Skeletal muscle satellite cell (primary cell): ENCODE data around the gene EMX2. TPM values are rescaled to one million over a fixed set of nuclear protein-coding genes. Genes with fewer than 3 reads are reported as not detected.

Experiments used
- H3K27me3 ChIP-seq: 2 replicates; pipeline ENCODE4 v1.7.0; 2013; ENCODE audit warnings: low read length; ENCODE audit not compliant: control insufficient read depth, insufficient read depth
- H3K36me3 ChIP-seq: 2 replicates; pipeline ENCODE4 v1.7.0; 2013; ENCODE audit warnings: mild to moderate bottlenecking, control low read depth, low read length; ENCODE audit not compliant: insufficient read depth
- H3K4me1 ChIP-seq: 2 replicates; pipeline ENCODE4 v1.7.0; 2013; ENCODE audit warnings: low read length; ENCODE audit not compliant: control insufficient read depth, insufficient read depth
- H3K4me2 ChIP-seq: 2 replicates; pipeline ENCODE4 v1.7.0; 2013; ENCODE audit warnings: mild to moderate bottlenecking, low read length
- H3K4me3 ChIP-seq: 2 replicates; pipeline ENCODE4 v1.7.0; 2013; ENCODE audit warnings: low read length
- H3K9ac ChIP-seq: 2 replicates; pipeline ENCODE4 v1.7.0; 2013; ENCODE audit warnings: mild to moderate bottlenecking, low read depth, low read length, moderate library complexity
- H3K9me3 ChIP-seq: replicated peaks from 2 replicates; pipeline ENCODE4 v1.7.0; 2013; ENCODE audit warnings: mild to moderate bottlenecking, control low read depth, low read length
- total RNA-seq: library from RNA; depleted of rRNA; stranded (reverse); fragments of >200 nt; gene quantifications from 2 replicates; pipeline ENCODE4 v1.2.3, GENCODE V29; 2012; rRNA removed

EMX2 gene
- total RNA-seq, result 0.76 and 0.87 TPM in 2 replicates

- Histone ChIP-seq H3K4me3 (peak within 1 kb of the TSS; percentile 62), H3K36me3 (no peaks in the 10 kb centered on the region), H3K9me3 (no peaks in the 10 kb centered on the region), H3K9ac (no peak within 1 kb of the TSS), H3K4me1 (peaks cover 29% of the 10 kb centered on the region), H3K4me2 (peak within 1 kb of the TSS; percentile 76), H3K27me3 (peaks cover 95% of the 10 kb centered on the region)
Observed at GRCh38 chr10:117542706-117543224, at the start of gene EMX2. Gene EMX2 (plus strand): TSS chr10:117542746. CDS start chr10:117543268, 522 bp downstream.

DNA sequence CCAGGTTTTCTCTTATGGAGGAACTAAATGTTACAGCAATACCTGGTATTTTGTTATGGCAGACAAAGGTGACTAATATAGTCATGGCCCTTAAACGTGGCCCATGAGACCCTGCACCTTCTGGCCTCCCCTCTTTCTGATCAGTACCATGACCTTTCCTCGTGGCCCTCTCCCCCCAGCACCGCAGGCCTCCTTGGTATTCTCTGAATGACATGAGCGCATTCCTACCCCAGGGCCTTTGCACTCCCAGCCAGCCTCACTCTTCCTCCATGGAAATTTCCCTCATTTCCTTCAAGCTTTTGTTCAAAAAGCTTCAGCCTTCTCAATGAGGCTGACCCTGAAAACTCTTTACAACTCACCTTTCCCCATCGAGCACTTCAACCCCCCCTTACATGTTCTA, 46.5 kb upstream of the EMX2 start:
- H3K4me1 ChIP-seq, result no peaks in the 10 kb centered on the region
- H3K36me3 ChIP-seq, result no peaks in the 10 kb centered on the region
- no peak overlapping the region for H3K9ac ChIP-seq
- H3K27me3 ChIP-seq, result peaks cover 32% of the 10 kb centered on the region
- H3K4me2 ChIP-seq, result no peak overlapping the region
- H3K4me3 ChIP-seq, result no peak overlapping the region
- no peaks in the 10 kb centered on the region for H3K9me3 ChIP-seq

GRCh38 chr10:117496616-117497028, 45.9 kb upstream of the EMX2 start:
- H3K9ac ChIP-seq, result no peak overlapping the region
- H3K4me1 ChIP-seq, result no peaks in the 10 kb centered on the region
- no peaks in the 10 kb centered on the region for H3K36me3 ChIP-seq
- peak overlapping the region; percentile 26 for H3K4me2 ChIP-seq
- H3K27me3 ChIP-seq, result peaks cover 26% of the 10 kb centered on the region
- no peaks in the 10 kb centered on the region for H3K9me3 ChIP-seq
- no peak overlapping the region for H3K4me3 ChIP-seq

- Histone ChIP-seq H3K4me1 (no peaks in the 10 kb centered on the region), H3K4me3 (no peak overlapping the region), H3K9me3 (no peaks in the 10 kb centered on the region), H3K4me2 (no peak overlapping the region), H3K9ac (no peak overlapping the region), H3K27me3 (peaks cover 20% of the 10 kb centered on the region), H3K36me3 (no peaks in the 10 kb centered on the region)
Observed at GRCh38 chr10:117497736-117498135, 44.8 kb upstream of the EMX2 start.

DNA sequence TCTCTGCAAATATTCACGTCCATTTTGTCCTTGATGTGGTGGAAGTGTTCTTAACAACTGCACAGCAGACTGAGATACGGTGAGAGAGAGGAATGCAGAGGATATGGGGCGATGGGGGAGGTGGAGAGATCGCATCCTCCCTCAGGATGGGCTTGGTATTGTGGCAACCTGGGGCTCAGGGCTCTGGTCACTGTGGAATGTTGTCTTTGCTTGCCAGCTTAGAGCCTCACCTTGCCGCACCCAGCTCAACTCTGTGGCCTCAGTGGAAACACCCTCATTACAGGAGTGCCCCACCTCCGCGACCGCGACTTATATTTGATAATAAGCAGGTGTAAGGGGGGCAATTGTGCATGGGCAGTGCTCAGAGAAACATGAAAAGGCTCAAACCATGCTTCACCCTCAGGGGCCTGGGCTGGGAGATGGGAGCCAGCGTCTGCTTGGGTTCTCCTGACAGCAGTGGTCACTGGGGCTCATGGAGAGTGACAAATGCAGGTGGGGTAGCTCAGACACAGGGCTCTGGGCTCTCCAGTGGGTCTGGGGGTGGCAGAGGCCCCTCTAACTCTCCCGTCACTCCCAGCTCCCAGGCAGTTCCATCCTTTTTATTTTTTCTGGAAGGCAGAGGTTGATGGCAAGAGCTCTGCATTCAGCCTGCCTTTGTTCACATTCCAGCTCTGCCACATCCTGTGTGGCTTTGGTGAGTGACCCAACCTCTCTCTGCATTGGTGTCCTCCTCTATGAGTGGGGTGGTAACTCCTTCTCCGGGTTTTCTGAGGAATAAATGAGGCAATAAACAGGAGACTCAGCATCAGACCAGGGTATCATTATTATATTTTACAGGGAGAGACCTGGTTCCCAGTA, 43.1 kb upstream of the EMX2 start:
- Histone ChIP-seq H3K4me3 (no peak overlapping the region), H3K9ac (no peak overlapping the region), H3K36me3 (no peaks in the 10 kb centered on the region), H3K4me2 (no peak overlapping the region), H3K9me3 (no peaks in the 10 kb centered on the region), H3K4me1 (no peaks in the 10 kb centered on the region), H3K27me3 (peaks cover 14% of the 10 kb centered on the region)

- peaks cover 18% of the 10 kb centered on the region for H3K27me3 ChIP-seq
- no peaks in the 10 kb centered on the region for H3K9me3 ChIP-seq
- H3K4me2 ChIP-seq, result no peak overlapping the region
- no peaks in the 10 kb centered on the region for H3K36me3 ChIP-seq
- no peaks in the 10 kb centered on the region for H3K4me1 ChIP-seq
- H3K4me3 ChIP-seq, result no peak overlapping the region
- no peak overlapping the region for H3K9ac ChIP-seq
Observed at GRCh38 chr10:117500456-117500855, 42.1 kb upstream of the EMX2 start.

DNA sequence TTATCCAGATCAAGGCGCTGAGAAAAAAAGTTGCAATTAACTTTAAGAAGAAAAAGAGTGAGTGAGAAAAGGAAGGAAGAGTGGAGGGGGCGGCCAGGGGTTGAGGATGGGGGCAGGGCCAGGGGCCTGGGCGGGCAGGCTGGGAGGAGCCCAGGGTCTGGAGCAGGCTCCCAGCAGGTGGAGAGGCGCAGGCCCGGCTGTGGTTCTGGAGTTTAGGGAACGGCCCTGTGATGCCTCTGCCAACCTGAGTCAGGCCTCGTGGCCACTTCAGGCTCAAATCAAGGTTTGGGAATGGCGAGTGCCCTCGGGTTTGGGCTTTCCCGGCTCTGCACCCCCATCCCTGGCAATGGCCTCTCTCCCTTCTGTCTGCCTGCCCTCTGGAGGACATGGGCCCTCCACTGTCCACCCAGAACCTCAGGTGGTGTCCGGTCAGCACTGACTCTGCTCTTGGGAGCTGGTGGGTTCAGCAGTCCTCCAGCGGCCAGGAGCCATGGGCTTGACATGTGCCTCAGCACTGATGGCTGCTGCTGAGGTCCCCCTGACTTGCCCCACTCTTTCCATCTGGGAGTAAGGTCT, 41.0 kb upstream of the EMX2 start:
- Histone ChIP-seq H3K4me2 (no peak overlapping the region), H3K9ac (no peak overlapping the region), H3K9me3 (no peaks in the 10 kb centered on the region), H3K4me1 (no peaks in the 10 kb centered on the region), H3K4me3 (no peak overlapping the region), H3K27me3 (peaks cover 29% of the 10 kb centered on the region), H3K36me3 (no peaks in the 10 kb centered on the region)

- H3K9me3 ChIP-seq, result no peaks in the 10 kb centered on the region
- H3K4me3 ChIP-seq, result no peak overlapping the region
- H3K36me3 ChIP-seq, result no peaks in the 10 kb centered on the region
- no peaks in the 10 kb centered on the region for H3K4me1 ChIP-seq
- no peak overlapping the region for H3K9ac ChIP-seq
- peaks cover 31% of the 10 kb centered on the region for H3K27me3 ChIP-seq
- no peak overlapping the region for H3K4me2 ChIP-seq
Observed at GRCh38 chr10:117502421-117503243, 39.9 kb upstream of the EMX2 start.

- no peaks in the 10 kb centered on the region for H3K4me1 ChIP-seq
- H3K36me3 ChIP-seq, result no peaks in the 10 kb centered on the region
- peaks cover 31% of the 10 kb centered on the region for H3K27me3 ChIP-seq
- H3K9ac ChIP-seq, result no peak overlapping the region
- H3K9me3 ChIP-seq, result no peaks in the 10 kb centered on the region
- H3K4me2 ChIP-seq, result no peak overlapping the region
- no peak overlapping the region for H3K4me3 ChIP-seq
Observed at GRCh38 chr10:117503244-117504205, 39.0 kb upstream of the EMX2 start.

- Histone ChIP-seq H3K36me3 (no peaks in the 10 kb centered on the region), H3K4me1 (no peaks in the 10 kb centered on the region), H3K4me2 (no peak overlapping the region), H3K27me3 (peaks cover 31% of the 10 kb centered on the region), H3K4me3 (no peak overlapping the region), H3K9ac (no peak overlapping the region), H3K9me3 (no peaks in the 10 kb centered on the region)
Observed at GRCh38 chr10:117504562-117504961, 38.0 kb upstream of the EMX2 start.
